HG03095 (cell line): ENCODE data around the gene TRAF2.

Source experiments
- ATAC-seq: cut with Tn5 transposase; IDR thresholded peaks from one replicate; pipeline ENCODE4 v1.9.1; 2021; ENCODE audit warnings: moderate library complexity; ENCODE audit not compliant: unreplicated experiment

TRAF2 gene

DNA sequence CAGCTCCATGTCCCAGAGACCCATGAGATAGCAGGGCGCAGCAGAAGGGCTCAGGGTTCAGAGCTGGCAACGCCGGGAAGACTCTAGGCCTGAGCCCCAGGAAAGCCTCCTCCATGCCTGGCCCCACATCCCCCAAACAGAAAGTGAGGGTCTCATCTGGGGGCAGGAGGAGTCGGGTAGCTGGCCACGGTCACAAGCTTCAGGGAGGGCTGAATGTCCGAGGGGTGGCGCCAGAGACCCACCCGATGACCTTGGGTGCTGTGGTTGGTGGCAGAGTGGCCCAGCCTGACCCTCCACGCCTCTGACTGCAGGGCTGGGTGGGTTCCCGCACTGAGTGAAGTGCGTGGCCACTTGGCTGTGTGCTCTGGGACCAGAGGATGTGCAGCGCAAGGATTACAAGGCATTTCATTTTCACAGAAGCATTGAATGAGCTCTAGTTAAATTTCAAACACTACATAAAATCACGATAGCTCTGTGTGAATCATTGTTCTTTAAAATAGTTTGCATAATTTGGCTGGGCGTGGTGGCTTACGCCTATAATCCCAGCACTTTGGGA is 61.7 kb downstream of the TRAF2 start:
- ATAC-seq, result no peak

GRCh38 chr9:136949239-136949816 is 63.0 kb downstream of the TRAF2 start:
- no peak for ATAC-seq

DNA sequence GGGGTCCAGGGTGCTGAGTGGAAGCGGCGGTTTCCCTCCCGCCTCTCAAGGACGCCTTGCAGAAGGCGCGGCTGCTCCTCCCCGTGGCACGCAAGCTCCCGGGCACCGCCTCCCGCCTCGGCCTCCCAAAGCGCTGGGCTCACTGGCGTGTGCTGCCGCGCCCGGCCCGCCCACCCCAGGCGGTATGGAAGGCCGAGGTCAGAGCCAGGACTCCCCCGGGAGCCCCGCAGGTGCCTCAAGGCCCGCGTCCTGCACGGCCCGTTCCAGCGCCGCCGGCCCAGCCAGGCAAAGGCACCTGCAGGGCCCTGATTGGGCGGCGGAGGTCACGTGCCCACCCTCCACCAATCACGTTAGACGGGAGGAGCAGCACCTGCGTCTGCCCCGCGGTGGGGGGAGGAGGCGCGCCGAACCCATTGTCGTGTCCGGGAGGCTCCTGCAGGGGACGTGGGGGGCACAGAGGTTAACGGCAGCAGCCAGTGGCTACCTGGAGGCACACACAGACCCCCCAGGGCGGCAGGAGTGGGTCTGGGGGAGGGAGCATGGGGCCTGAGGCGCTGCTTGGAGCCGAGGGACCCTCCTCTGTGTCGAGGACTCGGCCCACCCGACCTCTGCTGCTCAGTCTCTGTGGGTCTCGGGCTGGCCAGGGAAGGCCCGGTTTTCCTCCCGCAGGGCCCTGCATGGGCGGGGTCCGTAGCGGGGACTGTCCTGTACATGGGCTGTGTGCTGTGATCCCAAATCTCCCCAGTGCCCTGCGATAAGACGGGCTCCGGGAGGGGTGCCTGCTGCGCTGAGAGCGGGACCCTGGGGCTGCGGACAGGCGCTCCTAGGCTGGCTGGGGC is 63.7 kb downstream of the TRAF2 start:
- ATAC-seq, result peak; percentile 65

DNA sequence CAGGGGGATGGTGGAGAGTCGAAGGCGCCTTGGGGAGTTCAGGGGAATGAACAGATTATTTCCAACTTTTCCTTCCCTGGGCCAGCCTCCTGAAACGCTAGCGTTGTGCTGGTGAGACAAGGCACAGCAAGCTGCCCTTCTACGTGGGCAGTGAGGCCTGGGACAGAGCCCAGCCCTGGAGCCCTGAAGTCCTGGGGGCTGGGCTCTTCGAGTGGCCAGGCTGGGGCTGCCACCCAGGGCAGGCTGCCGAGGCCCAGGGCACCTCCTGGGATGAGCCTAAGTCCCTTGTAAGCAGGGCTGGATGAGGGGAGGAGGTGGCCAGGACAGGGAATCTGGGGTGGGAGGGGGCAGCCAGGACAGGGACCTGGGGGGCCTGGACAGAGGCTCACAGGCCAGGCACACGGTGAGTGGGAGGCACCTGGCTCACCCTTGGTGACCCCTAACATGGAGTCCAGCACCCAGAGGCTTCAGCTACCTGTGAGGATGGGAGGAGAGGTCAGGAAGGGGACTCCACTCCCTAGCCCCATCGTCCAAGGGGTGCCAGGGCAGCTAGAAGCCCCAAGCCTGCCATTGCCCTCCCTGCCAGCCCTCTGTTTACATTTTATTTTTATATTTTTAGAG is 64.5 kb downstream of the TRAF2 start:
- ATAC-seq, result no peak

- no peak for ATAC-seq
Measured at GRCh38 chr9:136951541-136952320, 65.4 kb downstream of the TRAF2 start, which contains the start of gene LCN12. LCN12 (plus strand) TSS chr9:136952273; CDS start chr9:136952328, 55 bp downstream.

DNA sequence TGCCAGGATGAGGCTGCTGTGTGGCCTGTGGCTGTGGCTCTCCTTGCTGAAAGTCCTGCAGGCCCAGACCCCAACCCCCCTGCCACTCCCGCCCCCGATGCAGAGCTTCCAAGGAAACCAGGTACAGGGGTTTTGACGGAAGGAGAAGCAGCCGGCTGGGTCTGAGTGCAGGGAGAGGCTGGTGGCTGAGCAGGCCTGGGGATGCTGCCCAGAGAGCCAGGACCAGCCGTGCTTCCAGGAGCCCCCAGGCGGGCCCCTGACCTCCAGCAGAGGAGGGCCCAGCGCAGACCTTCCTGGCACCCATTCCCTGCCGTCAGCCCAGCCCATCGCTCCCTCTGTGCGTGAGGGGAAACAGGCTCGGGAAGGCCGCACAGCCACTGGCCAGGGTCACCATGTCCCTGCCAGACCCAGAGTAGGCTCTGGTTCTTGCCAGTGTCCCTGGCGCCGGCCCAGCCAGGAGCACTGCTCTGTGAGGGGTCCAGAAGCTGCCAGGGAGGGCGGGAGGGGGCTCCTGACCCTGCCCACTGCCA is 66.1 kb downstream of the TRAF2 start:
- no peak for ATAC-seq

DNA sequence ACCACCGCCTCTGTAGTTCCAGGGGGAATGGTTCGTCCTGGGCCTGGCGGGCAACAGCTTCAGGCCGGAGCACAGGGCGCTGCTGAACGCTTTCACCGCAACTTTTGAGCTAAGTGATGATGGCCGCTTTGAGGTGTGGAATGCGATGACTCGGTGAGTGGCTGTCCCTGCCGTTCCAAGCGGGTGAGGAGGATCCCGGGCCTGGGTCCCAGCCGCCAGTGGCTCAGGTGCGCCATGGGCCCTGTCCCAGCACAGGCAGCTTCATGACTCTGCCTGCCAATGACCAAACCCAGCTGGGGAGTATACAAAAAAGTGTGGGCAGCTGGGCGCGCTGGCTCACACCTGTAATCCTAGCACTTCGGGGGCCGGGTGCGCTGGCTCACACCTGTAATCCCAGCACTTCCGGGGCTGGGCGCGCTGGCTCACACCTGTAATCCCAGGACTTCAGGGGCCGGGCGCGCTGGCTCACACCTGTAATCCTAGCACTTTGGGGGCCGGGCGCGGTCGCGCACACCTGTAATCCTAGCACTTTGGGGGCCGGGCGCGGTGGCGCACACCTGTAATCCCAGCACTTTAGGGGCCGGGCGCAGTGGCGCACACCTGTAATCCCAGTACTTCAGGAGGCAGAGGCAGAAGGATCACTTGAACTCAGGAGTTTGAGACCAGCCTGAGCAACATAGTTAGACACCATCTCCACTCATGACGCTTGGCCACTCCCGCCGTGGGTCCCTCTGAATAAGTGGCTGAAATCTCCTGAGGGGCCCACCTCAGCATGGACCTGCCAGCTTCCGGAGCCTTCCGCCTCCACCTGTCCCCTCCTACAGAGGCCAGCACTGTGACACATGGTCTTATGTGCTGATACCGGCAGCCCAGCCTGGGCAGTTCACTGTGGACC is 66.8 kb downstream of the TRAF2 start:
- no peak for ATAC-seq

DNA sequence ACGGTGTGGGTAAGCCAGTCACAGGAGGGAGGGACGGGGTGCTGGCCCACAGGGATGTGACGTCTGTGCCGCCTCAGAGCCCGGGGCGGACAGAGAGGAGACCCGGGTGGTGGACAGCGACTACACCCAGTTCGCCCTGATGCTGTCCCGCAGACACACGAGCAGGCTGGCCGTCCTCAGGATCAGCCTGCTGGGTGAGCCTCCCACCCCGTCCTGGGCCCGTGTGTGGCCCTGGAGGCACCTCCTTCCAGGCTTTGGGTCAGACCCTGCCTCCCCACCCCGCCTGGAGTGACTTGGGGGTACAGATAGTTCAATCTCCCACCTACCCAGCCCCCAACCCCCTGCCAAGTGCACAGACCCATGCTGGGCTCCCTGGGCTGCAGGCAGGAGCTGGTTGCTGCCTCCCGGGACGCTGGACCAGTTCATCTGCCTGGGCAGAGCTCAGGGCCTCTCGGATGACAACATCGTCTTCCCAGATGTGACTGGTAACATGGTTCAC is 67.5 kb downstream of the TRAF2 start:
- no peak for ATAC-seq

DNA sequence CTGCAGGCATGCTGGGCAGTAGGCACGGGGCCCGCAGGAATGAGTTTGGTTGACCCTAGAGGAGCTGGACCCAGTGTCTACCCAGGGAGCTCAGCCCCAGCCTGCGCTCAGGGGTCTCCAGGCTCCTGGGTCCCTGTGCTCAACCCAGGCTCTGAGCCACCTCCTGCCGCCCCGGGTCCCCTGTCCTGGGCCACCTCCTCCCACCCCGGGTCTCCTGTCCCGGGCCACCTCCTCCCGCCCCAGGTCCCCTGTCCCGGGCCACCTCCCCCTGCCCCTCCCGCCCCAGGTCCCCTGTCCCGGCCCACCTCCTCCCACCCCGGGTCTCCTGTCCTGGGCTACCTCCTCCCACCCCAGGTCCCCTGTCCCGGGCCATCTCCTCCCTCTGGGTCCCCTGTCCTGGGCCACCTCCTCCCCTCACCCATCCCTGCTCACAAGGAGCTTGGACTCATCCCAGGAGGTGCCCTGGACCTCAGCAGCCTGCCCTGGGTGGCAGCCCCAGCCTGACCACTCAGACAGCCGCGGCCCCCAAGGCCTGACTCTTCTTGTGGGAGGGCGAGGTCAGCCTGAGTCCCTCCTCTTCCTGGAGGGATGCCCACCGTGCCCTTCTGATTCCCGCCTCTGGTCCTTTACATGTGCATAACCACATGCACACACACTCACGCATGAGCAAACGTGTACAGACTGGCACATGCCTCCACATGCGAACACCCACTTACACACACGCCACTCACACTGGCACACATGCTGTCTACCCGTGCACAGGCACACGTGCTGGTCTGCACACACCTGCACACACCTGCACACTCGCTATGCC is 68.2 kb downstream of the TRAF2 start:
- no peak for ATAC-seq

GRCh38 chr9:136955202-136955942 is 69.1 kb downstream of the TRAF2 start:
- ATAC-seq, result no peak

DNA sequence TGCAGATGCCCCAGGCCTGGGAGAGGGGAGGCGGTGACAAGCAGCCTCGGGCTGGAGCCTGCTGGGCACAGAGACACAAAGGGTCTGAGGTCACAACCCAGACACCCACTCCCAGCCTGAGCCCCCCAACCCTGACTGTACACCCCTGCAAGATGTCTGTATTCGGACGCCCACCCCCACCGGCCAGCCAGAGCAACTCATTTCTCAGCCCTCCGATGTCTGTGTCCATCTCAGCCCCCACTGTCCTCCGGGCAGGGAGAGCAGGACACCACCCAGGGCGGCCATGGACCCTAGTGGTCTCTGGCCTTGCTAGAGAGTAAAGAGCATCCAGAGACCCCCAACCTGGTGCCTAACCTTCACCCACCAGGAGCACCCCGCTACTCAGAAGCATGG is 69.6 kb downstream of the TRAF2 start:
- no peak for ATAC-seq

- no peak for ATAC-seq
Measured at GRCh38 chr9:136956604-136957003, 70.3 kb downstream of the TRAF2 start.

DNA sequence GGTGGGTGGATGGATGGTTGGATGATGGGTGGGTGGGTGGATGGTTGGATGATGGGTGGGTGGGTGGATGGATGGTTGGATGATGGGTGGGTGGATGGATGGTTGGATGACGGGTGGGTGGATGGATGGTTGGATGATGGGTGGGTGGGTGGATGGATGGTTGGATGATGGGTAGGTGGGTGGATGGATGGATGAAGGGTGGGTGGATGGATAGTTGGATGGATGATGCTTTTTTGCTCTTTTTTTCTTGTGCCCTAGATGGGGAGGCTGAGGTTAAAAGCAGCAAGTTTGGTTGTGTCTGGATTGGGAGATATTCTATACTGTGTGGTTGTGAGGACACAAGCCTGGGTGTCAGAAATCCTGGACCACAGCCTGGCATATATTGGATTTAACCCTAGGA is 71.1 kb downstream of the TRAF2 start:
- no peak for ATAC-seq

DNA sequence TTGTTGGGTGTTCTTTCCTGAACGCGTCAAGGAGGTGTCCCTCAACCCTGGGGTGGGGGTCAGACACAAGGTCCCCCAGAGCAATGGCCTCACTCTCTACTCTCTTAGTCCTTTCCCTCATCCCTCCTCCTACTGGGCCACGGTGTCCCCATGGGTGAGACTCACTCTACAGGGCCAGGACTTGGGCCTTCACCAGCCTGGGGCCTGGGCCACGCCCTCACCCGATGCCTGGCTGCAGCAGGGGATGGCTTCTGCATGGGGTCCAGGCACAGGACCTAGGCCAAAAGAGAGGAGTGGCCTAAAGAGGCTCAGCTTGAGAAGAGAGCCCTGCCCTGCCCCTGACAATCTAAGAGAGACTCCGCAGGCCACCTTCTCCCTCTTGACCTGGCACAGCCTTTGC is 71.6 kb downstream of the TRAF2 start:
- no peak for ATAC-seq

DNA sequence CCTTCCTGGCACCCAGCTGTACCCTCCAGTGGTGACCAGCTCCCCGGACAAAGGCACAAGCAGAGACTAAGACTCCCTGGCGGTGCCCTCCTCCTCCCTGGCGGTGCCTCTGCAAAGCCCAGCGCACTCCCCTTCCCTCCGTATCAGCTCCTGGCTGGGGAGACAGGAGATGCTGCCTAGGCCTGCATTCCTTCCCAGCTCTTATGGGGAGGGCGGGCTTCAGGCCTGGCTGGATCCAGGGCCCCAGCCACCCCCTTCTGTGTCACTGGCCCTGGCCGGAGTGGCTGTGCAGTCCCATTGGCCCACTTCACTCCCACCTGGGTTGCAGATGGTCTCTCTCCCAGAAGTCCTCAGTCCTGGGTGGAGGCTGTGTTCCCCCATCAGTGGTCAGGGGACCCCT is 72.2 kb downstream of the TRAF2 start:
- ATAC-seq, result no peak

GRCh38 chr9:136958898-136959850 is 72.9 kb downstream of the TRAF2 start:
- no peak for ATAC-seq
